Measurements from ENCODE around the gene C10orf53. TPM values are rescaled to one million over a fixed set of nuclear protein-coding genes. Genes with fewer than 3 reads are reported as not detected.

The C10orf53 gene
- total and polyA plus RNA-seq, 2 donors from 2014 or later: not detected

DNA sequence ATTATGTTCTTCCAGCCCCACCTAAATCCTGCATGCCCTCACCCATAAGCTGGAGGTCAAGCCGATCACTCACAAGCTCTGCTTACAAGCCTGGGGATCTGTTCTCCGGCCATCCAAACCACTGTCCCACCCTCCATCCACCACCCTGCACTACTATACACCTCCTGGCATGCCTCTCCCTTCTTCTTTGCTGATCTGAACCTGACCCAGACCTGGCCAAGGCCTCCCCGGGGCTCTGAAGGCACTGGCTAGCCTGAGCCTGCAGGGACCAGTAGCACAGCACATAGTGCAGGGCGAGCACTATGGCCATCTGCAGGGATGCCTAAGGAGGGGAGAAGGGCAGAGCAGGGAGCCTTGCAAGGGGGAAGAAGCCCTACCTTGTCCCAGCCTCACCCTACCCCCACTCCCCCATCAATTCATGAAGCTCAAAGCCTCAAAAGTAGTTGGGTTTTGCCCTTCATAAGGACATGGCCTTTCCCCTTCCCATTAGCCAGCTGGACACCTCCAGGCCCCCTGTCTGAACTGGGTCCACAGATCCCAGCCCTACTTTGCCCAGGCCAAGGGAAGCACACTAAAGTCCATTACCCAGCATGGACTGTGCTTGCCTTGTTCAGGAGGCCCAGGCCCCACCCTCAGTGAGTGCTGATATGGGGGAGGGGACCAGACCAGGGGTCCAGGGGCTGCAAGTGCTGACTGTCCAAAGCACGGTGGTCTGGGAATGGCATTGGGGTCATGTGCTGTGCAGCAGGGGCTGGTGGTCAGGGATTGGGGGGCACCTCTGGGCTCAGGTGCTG is 36.0 kb upstream of the C10orf53 start:
- intact Hi-C loops (cut with DNase I): no loop called here
- no peak for FAIRE-seq
- peak in 1 of 5 donors; percentile 11 for DNase-seq
- no peaks in the 10 kb centered on the region for H3K36me3 ChIP-seq (ENCODE audit: control insufficient read depth in 2 of 3, insufficient read depth in 3 of 3, low read length in 3 of 3)
- H3K4me1 ChIP-seq (ENCODE audit: control insufficient read depth in 2 of 3, insufficient read depth in 2 of 3, low read depth in 1 of 3, low read length in 3 of 3): no peaks in the 10 kb centered on the region
- H3K9ac ChIP-seq (ENCODE audit: low read length in 3 of 3): no peak overlapping the region
- H3K4me3 ChIP-seq (ENCODE audit: low read length in 3 of 3): no peak overlapping the region
- H3K27ac ChIP-seq (ENCODE audit: low read depth in 2 of 2, low read length in 2 of 2): no peak overlapping the region
- TF ChIP-seq, protein P1, sequence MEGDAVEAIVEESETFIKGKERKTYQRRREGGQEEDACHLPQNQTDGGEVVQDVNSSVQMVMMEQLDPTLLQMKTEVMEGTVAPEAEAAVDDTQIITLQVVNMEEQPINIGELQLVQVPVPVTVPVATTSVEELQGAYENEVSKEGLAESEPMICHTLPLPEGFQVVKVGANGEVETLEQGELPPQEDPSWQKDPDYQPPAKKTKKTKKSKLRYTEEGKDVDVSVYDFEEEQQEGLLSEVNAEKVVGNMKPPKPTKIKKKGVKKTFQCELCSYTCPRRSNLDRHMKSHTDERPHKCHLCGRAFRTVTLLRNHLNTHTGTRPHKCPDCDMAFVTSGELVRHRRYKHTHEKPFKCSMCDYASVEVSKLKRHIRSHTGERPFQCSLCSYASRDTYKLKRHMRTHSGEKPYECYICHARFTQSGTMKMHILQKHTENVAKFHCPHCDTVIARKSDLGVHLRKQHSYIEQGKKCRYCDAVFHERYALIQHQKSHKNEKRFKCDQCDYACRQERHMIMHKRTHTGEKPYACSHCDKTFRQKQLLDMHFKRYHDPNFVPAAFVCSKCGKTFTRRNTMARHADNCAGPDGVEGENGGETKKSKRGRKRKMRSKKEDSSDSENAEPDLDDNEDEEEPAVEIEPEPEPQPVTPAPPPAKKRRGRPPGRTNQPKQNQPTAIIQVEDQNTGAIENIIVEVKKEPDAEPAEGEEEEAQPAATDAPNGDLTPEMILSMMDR (IDR thresholded peaks at IDR 0.05; ENCODE audit: borderline replicate concordance, extremely low read depth, insufficient read depth): no peak
- H3K27me3 ChIP-seq (ENCODE audit: control insufficient read depth, insufficient read depth, low read length): peaks cover 2% of the 10 kb centered on the region
- H3K9me3 ChIP-seq (ENCODE audit: control insufficient read depth in 2 of 3, insufficient read depth in 1 of 3, low read length in 3 of 3): no peaks in the 10 kb centered on the region

DNA sequence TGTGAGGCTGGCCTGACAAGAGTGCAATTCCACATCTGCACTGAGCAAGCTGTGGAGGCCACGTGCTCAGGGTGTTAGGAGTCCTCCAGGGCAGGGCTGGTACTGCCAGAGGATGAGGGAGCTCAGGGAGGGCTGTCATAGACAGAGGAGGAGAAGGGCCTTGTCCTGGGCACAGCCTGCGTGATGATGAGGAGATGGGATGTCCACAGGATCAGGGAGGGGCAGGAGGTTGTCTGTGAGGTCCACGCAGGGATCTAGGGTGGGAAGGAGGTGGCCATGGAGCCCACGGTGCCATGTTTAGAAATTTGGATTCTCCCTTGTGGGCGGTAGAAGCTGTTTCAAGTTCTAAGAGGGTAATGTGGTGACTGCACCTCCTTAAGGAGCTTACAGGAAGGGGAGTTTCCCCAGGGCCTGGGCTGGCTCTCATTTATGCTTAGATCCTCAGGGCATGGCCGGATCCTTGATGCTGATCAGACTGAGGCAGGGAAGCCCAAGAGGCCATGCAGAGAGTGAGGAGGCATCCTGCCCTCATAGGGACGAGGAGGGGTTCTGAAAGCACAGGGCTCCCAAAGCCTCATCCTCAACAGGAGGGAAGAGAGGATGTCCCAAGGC is 35.3 kb upstream of the C10orf53 start:
- H3K4me1 ChIP-seq (ENCODE audit: control insufficient read depth in 2 of 3, insufficient read depth in 2 of 3, low read depth in 1 of 3, low read length in 3 of 3): no peaks in the 10 kb centered on the region
- peaks cover 2% of the 10 kb centered on the region for H3K27me3 ChIP-seq (ENCODE audit: control insufficient read depth, insufficient read depth, low read length)
- H3K27ac ChIP-seq (ENCODE audit: low read depth in 2 of 2, low read length in 2 of 2): no peak overlapping the region
- no peak overlapping the region for H3K9ac ChIP-seq (ENCODE audit: low read length in 3 of 3)
- no peaks in the 10 kb centered on the region for H3K36me3 ChIP-seq (ENCODE audit: control insufficient read depth in 2 of 3, insufficient read depth in 3 of 3, low read length in 3 of 3)
- intact Hi-C loops (cut with DNase I): no loop called here
- TF ChIP-seq, protein P1 (IDR thresholded peaks at IDR 0.05; ENCODE audit: borderline replicate concordance, extremely low read depth, insufficient read depth): no peak
- no peak overlapping the region for H3K4me3 ChIP-seq (ENCODE audit: low read length in 3 of 3)
- peak in 1 of 5 donors; percentile 2 for DNase-seq
- H3K9me3 ChIP-seq (ENCODE audit: control insufficient read depth in 2 of 3, insufficient read depth in 1 of 3, low read length in 3 of 3): no peaks in the 10 kb centered on the region
- FAIRE-seq: no peak

DNA sequence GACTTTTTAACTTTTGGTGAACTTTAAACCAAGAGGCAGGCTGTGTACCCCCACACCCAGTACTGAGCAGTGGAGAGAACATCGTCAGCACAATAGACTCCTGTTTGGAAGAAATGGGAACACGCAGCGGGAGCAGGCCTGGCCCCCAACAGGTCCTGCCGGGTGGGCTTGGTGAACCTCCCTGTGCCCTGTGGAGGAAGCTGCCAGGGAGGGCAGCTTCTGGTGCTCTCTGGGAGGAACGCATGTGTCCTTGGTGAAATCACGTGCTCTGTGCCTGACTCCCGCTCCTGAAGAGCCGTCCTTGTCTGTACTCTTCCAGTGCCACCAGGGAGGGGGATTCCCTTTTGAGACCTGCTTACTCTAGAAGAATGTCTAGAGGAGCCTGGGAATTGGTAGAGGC is 34.0 kb upstream of the C10orf53 start:
- intact Hi-C loops (cut with DNase I): no loop called here
- FAIRE-seq: no peak

More for the DNA sequence above, 34.0 kb upstream of the C10orf53 start:
- no peak overlapping the region for H3K9ac ChIP-seq (ENCODE audit: low read length in 3 of 3)
- no peaks in the 10 kb centered on the region for H3K9me3 ChIP-seq (ENCODE audit: control insufficient read depth in 2 of 3, insufficient read depth in 1 of 3, low read length in 3 of 3)
- TF ChIP-seq, protein P1 (IDR thresholded peaks at IDR 0.05; ENCODE audit: borderline replicate concordance, extremely low read depth, insufficient read depth): no peak
- no peaks in the 10 kb centered on the region for H3K36me3 ChIP-seq (ENCODE audit: control insufficient read depth in 2 of 3, insufficient read depth in 3 of 3, low read length in 3 of 3)
- H3K27ac ChIP-seq (ENCODE audit: low read depth in 2 of 2, low read length in 2 of 2): no peak overlapping the region
- no peak overlapping the region for H3K4me3 ChIP-seq (ENCODE audit: low read length in 3 of 3)
- H3K4me1 ChIP-seq (ENCODE audit: control insufficient read depth in 2 of 3, insufficient read depth in 2 of 3, low read depth in 1 of 3, low read length in 3 of 3): no peaks in the 10 kb centered on the region
- no peak for DNase-seq
- H3K27me3 ChIP-seq (ENCODE audit: control insufficient read depth, insufficient read depth, low read length): no peaks in the 10 kb centered on the region
